ENCODE data around the gene ADGRD1. TPM values are rescaled to one million over a fixed set of nuclear protein-coding genes. Genes with fewer than 3 reads are reported as not detected.

ADGRD1 gene
- total RNA-seq, 1 experiment from 2014 or later: not detected

DNA sequence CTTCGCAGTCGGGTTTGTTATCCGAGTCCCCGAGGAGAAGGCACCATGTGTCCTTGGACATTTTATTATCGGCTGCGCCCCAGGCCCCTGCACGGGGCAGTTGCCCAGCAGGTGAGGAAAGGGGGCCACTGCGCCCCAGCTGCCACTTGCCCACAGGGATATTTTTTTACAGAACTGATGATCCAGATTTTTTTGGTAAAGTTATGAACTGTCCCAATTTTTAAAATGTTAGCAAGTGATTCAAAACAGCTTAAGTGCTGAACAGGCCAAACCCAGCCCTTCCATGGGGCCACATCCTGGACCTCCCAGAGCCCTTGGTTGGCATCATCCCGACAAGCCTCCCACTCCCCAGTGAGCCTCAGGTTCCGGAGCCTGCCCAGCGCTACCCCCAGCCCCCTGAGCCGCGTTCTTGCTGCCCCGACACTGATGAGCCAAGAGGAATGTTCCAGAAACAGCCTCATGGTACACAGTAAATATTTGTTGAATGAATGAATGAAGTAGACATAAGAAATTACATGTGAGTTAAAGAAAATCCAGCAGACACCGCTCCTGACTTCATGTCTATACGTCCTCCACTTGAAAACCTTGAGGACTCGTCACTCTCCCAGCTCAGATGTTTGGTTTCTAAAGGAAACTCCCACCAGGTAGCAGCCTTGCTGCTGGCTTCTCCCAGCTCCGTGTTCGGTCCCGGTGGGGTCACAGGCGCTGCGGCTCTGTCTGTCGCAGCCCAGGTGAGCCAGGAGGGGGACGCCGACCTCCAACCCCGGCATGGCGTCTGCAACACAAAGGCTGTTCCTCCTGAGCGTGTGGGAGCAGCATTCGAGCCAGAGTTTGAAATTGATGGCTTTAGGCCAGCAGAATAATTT lies 88.5 kb downstream of the ADGRD1 start:
- no peak for DNase-seq (ENCODE audit: low read depth)

DNA sequence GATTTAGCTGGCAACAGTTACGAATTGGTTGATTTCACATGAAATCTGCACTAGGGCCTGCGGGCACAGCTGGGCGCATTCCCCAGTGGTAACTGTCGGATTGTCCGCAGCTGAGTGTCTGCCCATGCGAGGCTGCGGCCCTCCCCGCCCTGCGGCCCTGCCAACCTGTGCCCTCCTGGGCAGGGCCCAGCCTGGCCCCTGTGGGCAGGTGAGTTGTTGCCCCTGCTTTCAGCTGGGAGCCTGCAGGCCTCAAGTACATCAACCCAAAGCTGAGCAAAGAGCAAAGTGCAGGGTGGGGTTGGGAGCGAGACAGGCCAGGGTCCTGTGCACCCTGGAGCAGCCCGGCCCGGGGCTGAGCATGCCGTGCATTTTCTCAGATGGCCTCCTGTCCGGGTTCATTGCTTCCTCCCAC lies 89.1 kb downstream of the ADGRD1 start:
- no peak for DNase-seq (ENCODE audit: low read depth)

DNA sequence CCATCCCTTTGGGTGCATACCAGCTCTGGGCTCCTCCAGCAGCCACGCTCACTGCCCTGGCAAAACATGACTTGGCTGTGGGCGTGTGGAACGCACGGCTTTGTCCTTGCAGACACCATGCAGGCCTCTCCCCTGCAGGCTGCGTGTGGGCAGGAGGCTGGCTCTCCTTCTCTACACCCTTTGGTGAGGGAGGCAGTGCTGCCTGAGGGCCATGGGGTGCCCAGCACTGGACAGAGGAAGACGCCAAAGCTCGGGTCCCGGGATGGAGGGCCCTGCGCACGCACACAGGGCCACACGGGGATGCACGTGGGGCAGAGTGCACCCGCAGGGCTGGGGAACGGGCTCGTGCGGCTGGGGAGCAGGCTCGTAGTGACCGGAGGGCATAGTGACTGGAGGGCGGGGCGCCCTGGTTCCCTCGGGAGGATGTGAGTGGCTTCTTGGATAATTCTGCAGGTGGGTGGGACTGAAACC lies 89.7 kb downstream of the ADGRD1 start:
- no peak for DNase-seq (ENCODE audit: low read depth)

DNA sequence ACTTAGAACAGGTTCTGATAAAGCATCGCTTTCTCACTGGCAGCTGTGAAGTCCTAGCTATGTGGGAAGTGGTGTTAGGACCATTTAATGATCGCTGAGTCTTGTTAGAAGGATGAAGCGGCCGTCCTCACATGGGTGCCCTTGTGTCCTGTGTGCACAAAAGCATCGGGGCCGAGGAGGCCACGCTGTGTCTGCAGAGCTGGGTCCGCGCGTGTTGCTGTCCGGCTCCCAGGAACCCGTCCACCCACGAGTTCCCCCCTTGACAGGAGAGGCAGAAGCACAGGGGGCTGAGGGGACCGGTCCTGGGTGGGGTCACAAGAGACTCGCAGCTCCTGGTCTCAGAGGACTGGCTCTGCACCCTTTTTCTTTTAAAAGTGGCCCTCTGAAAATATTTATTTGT lies 90.4 kb downstream of the ADGRD1 start:
- DNase-seq (ENCODE audit: low read depth): no peak

DNA sequence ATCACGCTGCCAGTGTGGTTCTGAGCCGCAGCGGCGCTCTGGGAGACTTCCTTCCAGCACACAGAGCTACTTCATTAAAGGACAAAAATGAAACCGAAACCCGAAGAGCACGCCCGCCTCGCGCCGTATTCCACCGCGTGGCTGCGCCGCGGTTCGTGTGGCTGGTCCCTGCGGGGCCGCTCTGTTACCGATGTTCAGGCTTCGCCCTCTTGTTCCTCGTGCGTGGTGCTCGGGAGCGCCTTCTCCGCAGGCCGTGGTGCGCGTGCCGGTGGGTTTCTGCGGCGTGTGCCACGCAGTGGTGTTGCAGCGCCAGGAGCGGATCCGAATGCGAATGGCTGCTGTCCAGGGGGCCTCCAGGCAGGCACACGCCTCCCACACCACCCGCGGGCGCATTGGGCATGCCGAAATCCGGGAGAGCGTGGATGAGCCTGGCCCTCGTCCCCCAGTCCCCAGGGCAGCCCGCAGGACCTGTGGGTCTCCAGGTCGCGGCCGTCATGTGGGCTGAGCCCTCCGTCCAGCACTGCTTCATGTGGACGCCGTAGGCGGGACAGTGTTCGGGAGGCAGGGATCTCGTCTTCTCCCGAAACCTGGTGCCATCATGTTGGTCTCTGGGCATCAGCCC lies 91.2 kb downstream of the ADGRD1 start:
- DNase-seq (ENCODE audit: low read depth): no peak

DNA sequence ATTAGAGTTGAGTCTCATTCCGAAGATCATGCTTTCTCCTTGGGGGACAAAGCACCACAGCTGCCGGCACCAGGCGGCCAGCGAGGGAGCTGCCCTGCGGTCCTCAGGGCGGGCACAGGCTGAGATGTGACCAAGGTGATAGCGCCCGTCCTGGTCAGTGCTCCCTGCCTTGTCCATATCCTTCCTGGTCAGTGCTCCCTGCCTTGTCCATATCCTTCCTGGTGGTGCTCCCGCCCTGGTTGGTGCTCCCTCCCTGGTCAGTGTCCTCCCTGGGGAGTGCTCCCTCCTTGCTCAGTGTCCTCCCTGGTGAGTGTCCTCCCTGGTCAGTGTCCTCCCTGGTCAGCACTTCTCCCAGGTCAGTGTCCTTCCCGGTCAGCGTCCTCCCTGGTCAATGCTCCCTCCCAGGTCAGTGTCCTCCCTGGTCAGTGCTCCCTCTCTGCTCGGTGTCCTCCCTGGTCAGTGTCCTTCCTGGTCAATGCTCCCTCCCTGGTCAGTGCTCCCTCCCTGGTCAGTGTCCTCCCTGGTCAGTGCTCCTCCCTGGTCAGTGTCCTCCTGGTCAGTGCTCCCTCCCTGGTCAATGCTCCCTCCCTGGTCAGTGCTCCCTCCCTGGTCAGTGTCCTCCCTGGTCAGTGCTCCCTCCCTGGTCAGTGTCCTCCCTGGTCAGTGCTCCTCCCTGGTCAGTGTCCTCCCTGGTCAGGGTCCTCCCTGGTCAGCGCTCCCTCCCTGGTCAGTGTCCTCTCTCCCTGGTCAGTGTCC lies 92.2 kb downstream of the ADGRD1 start:
- DNase-seq (ENCODE audit: low read depth): no peak

DNA sequence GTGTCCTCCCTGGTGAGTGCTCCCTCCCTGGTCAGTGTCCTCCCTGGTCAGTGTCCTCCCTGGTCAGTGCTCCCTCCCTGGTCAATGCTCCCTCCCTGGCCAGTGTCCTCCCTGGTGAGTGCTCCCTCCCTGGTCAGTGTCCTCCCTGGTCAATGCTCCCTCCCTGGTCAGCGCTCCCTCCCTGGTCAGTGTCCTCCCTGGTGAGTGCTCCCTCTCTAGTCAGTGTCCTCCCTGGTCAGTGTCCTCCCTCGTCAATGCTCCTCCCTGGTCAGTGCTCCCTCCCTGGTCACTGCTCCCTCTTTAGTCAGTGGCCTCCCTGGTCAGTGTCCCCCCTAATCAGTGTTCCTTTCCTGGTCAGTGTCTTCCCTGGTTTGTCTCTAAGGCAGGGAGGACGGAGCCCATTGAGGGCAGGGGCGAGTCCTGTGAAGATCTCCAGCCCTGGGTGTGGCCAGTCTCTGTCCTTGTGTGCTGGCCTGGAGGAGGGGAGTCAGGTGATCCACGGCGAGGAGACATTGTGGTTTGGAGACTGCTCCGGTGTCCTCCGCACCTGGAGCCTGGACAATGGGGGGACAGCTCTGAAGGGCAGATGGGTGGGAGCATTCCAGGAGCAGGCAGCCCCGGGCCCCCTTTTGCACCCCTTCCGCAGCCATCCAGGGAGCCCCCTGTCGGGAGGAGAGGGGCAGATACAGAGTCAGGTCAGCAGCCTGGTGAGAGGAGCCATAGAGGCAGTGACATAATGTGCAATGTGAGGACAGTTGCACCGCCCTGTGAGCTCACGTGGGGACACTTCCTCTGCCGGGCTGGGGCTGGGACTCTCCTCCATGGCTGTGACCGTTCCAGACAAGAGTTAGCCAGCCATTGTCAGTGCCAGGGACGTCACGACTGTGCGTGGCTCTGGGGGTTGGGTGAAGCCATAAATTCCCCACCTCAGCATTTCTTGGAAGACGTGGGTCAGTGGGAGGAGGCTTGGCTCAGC lies 93.4 kb downstream of the ADGRD1 start:
- DNase-seq (ENCODE audit: low read depth): no peak

DNA sequence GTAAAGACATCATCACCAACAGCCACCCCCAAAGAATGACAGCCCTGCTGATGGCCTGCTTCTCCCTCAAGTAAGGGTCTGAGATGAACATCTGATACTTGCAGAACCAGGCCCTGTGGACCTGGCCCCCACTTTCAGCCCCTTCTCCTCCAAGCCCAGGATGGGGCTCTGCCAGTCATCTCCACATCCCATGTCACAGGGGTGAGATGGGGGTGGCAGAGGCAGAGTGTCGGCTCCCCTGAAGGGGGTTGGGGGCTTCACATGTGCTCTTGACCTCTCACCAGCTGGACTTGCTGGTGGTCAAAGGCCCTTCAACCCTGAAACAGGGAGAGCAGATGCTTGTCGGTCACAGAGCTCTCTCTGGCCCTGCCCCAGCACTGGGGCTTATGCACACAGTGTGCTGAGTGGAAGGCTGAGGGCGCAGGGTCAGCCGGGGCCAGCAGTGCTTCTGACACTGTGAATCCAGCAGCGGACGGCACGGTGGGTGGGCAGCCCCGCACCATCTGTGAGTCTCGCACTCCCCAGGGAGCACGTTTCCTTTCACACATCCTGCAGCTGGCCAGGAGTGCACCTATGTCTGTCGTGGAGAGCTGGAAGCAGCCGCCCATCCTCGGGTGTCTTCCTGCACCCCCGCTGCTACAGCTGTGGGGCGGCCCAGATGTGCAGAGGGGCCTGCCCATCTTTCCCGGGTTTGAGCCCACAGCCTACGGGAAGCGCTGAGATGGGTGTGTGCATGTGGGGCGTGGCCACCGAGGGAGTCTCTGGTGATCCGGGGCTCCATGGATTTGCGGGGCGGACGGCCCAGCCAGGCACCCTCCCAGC lies 94.3 kb downstream of the ADGRD1 start:
- no peak for DNase-seq (ENCODE audit: low read depth)

DNA sequence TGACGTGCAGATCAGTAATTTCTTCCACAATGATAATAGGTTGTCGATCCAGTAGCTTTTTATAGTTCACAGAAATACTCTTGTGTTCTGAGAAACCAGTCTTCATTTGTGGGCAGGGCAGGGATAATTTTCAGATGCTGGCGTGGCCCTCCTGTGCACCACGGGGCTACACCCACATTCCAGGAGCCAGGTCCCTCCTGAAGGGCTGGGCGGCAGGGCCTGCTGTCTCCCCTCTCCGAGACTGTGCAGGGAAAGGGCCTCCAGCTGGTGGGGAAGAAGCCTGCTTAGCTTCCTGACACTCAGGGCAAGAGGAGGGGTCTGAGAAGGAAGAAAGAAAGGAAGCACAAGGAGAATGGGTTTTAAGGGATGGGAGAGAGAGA lies 94.9 kb downstream of the ADGRD1 start:
- DNase-seq (ENCODE audit: low read depth): no peak

DNA sequence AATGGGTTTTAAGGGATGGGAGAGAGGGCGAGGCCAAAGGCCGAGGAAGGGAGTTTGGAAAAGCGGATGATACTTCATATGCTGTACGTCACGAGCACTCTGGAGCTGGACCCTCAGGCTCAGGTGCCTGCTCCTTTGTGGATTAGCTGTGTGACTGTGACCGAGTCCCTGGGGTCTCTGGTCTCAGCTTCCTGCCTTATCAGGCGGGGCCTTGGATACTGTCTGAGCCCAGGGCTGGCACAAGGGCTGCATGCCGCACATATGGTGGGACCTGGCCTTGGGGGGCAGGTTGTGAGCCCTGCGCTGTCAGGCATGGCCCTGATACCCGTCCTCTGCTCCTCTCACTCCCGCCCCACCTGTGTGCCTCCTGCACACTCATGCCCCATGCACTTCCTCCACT lies 95.3 kb downstream of the ADGRD1 start:
- no peak for DNase-seq (ENCODE audit: low read depth)

DNA sequence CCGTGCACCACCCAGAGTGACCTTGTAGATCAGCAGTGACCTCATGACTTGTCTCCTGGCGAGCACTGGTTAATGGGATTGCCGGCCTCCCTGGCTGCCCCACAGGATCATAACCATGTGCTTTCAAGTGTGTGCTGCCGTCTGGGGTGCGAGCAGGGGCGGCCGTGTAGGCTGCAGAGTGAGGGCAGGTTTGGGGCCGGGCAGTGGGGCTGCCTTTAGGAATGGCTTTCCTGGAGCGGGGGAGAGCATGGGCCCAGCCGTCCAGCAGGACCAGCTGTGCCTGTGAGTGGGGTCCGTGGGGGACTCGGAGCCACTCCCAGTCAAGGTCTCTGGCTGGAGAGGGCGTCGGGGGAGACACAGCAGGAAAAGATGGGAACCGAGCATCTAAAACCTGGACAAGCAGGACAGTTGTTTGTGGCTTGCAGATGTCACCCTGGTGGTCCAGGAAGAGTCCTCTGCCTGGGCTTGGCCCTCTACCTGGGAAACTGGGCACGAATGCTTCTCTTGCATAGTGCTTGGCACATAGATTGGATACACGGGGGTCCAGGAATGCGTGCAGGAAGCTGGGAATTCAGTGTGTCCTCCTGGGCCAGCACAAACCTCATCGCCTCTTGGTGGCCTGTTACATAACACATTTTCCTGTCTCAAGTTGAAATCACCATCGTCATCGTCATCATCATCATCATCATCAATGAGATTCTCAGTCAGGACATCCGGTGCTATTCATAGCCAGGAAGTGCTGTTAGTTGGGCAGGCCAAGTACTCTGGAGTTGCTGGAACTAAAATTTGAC lies 96.0 kb downstream of the ADGRD1 start:
- no peak for DNase-seq (ENCODE audit: low read depth)

DNA sequence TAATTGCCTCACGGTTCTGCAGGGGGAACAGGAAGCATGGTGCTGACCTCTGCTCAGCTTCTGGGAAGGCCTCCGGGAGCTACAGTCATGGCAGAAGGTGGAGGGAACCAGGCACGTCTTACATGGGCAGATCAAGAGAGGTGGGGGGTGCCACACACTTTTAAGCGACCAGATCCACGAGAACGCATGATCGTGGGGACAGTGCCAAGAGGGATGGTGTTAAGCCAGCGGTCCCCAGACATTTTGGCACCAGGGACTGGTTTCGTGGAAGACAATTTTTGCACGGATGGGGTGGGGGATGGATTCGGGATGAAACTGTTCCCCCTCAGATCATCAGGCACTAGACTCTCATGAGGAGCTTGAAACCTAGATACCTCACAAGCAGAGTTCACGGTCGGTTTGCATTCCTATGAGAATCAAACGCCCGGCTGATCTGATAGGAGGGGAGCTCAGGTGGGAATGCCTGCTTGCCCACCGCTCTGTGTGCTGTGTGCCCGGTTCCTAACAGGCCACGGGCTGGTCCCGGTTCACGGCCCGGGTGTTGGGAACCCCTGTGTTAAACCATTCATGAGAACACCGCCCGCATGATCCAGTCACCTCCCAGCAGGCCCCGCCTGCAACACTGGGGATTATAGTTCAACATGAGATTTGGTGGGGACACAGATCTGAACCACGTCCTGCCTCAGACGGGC lies 96.9 kb downstream of the ADGRD1 start:
- no peak for DNase-seq (ENCODE audit: low read depth)

DNA sequence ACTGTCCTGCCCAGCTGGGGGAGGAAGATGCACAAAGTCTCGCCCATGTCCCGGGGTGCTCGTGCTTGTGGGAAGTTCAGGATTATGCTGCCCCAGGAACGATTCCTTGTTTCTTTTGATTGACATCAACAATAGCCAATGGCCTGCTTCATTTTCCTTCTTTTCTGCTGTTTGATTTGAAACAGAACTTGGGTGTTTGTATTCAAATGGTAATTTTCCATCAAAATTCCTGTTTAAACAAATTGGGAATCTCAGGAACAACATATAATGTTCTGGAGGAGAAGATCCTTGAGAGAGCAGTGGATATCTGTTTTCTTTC lies 97.4 kb downstream of the ADGRD1 start:
- no peak for DNase-seq (ENCODE audit: low read depth)

DNA sequence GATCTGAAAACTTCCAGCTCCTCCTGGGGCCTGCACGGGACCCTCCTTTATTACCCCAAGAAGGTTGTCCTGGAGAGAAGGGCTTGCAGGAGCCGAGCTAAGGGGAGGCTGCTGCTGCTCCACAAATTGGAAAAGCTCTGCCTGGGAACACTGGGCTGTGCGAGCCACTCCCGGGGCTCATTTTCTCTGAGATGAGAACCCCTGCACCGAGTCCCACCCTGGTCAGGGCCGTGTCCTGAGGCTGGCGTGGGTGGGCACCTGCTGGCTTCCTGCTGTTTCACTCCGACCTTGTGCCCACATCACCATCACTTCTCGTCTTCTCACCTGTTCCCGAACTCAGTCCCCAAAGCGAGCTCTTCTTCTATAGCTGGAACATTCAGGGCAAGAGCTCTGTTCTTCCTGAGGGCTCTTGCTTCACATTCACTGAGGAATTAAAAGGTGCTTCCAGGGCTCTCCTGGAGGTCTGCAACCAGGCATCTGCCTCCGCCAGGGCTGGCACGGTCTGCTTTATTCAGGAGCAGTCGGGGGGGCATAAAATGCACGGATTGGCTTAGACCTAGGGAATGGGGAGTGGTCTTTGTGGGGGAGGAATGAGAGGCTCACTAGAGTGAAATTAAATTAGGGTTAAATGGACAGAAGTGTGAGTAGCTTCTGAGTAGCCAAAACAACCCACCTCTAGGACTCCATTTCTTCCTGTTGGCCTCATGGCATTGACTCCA lies 98.5 kb downstream of the ADGRD1 start:
- DNase-seq (ENCODE audit: low read depth): no peak

DNA sequence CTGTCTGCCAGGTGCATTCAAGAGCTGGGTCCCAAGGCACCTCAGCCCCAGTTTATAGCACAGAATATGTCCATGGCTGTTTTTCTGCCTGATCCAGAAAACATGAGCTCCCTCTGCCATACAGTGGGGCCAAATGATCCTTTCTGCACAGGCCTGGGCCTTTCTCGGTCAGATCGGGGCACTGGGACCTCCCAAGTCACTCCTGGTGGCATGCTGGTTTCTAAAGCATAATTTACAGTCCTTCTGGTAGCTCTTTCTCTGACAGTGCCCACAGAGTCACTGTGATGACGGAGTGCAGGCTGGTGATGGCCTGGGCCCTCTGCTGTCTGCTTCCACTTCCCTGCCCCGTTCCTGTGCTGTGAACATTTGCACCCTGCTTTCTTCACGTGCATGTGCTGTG lies 99.2 kb downstream of the ADGRD1 start:
- no peak for DNase-seq (ENCODE audit: low read depth)

DNA sequence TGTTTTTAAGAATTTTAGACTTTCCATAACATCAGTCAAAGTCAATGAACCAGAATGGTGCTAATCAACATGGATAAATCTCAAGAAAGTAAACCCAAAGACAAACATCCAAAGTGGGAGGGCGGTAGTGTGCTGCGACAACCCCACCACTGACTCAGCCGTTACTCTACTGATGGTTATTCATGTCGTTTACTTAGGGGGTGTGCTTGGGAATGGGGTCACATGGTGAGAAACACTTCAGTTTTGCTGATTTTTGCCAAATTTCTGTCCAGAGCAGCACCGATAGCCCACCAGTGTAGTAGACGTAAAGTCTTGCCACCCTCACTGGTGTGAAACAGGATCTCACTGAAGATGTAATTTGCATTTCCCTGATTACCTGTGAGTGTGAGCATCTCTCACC lies 99.9 kb downstream of the ADGRD1 start:
- DNase-seq (ENCODE audit: low read depth): no peak

DNA sequence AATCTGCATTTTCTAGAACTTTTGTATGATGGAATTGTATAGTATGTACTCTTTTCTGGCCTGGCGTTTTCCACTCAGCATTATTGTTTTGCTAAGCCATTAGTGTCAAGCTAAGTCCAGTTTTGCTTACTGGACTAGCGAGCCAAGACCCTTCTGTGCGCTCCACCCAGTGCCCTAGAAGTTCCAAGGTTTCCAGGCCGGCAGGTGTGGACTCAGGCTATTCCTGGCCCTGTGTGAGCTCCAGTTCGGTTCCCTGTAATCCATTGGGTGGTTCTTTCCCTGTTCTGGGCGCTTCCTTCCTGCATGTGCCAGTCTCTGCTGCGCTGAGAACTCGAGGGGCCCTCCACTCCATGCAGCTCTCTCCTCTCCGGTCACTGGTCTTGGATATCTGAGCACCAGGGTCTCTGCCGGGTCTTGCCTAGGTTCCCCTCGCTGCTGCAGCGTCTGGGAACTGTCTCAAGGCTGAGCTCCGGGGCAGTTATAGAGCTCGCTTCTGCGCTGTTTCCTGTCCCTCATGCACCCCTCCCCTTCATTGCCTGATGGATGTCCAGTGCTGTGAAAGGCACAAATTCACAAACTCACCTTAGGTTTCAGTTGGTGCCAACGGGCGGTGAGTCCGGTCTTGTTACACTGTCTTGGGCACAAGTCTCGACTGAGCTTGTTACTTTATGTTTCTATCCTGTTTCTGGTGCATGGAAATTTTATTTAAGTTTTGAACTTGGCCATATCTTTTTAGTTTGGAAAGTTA lies 100.8 kb downstream of the ADGRD1 start:
- no peak for DNase-seq (ENCODE audit: low read depth)

DNA sequence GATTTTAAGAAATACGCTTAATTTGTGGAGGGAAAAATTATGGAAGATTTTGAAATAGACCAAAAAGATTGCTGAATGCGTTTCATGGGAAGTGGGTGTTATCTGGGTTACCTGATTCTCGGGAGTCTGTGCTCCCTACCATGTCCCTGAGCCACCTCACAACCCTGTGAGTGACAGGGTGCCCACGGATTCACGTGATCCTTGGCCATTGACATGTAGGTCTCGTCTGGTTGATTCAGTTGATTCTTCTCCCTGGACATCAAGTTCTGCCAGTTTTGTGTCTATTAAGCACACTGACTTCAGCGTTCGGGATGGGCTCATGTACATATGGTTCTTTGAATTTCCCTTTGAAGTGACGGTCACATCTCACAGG lies 101.4 kb downstream of the ADGRD1 start:
- DNase-seq (ENCODE audit: low read depth): no peak

Measured in LHCN-M2 (cell line).